HepG2 (cell line): Measurements from ENCODE around the gene C6orf132. TPM values are rescaled to one million over a fixed set of nuclear protein-coding genes. Genes with fewer than 3 reads are reported as not detected.

Source experiments
- JUND ChIP-seq: sonication (generic); formaldehyde crosslinking; IDR thresholded peaks from 2 replicates; pipeline ENCODE4 v1.8.0; 2022; ENCODE audit warnings: mild to moderate bottlenecking, missing genetic modification reagents
- MED8 ChIP-seq: sonication (generic); formaldehyde crosslinking; IDR thresholded peaks from 2 replicates; pipeline ENCODE4 v1.8.1; 2023; ENCODE audit warnings: mild to moderate bottlenecking, missing genetic modification reagents; ENCODE audit not compliant: insufficient replicate concordance
- MIXL1 ChIP-seq: IDR thresholded peaks from 2 replicates; pipeline ENCODE4 v1.6.1; 2016
- NCOA5 ChIP-seq: sonication (generic); formaldehyde crosslinking; IDR thresholded peaks from 2 replicates; pipeline ENCODE4 v1.4.0; 2020; ENCODE audit warnings: missing genetic modification reagents
- NFE2 ChIP-seq: sonication (generic); formaldehyde crosslinking; IDR thresholded peaks from 2 replicates; pipeline ENCODE4 v1.4.0; 2020; ENCODE audit warnings: missing genetic modification reagents
- NFKBIZ ChIP-seq: IDR thresholded peaks from 2 replicates; pipeline ENCODE4 v1.6.1; 2018; ENCODE audit warnings: missing genetic modification reagents, missing compliant biosample characterization
- PRDM4 ChIP-seq: sonication (generic); formaldehyde crosslinking; IDR thresholded peaks from 2 replicates; pipeline ENCODE4 v1.9.0; 2021; ENCODE audit warnings: missing genetic modification reagents, borderline replicate concordance
- RELA ChIP-seq: sonication (generic); formaldehyde crosslinking; IDR thresholded peaks from 2 replicates; pipeline ENCODE4 v1.4.0; 2020; ENCODE audit warnings: missing genetic modification reagents
- RXRA ChIP-seq: sonication (generic); formaldehyde crosslinking; IDR thresholded peaks from 2 replicates; pipeline ENCODE4 v1.5.1; 2020; ENCODE audit warnings: missing genetic modification reagents
- SCMH1 ChIP-seq: sonication (generic); formaldehyde crosslinking; IDR thresholded peaks from 2 replicates; pipeline ENCODE4 v1.9.0; 2021; ENCODE audit warnings: missing genetic modification reagents, mild to moderate bottlenecking, borderline replicate concordance
- SIX4 ChIP-seq: sonication (generic); formaldehyde crosslinking; IDR thresholded peaks from 2 replicates; pipeline ENCODE4 v1.4.0; 2020; ENCODE audit warnings: missing genetic modification reagents
- SMYD3 ChIP-seq: sonication (generic); formaldehyde crosslinking; IDR thresholded peaks from 2 replicates; pipeline ENCODE4 v1.8.1; 2023; ENCODE audit warnings: mild to moderate bottlenecking, missing genetic modification reagents
- SRY ChIP-seq: sonication (generic); formaldehyde crosslinking; IDR thresholded peaks from 2 replicates; pipeline ENCODE4 v1.8.0; 2022; ENCODE audit warnings: mild to moderate bottlenecking, missing genetic modification reagents
- SUZ12 ChIP-seq: fragments of 150-350 bp; IDR thresholded peaks from 2 replicates; pipeline ENCODE4 v1.6.1; 2014; ENCODE audit warnings: low read depth, low read length
- TBP ChIP-seq: sonication (generic); formaldehyde crosslinking; IDR thresholded peaks from 2 replicates; pipeline ENCODE4 v1.5.0; 2020; ENCODE audit warnings: missing genetic modification reagents
- TBX2 ChIP-seq: sonication (generic); formaldehyde crosslinking; IDR thresholded peaks from 2 replicates; pipeline ENCODE4 v1.5.0; 2020; ENCODE audit warnings: missing genetic modification reagents, mild to moderate bottlenecking, borderline replicate concordance
- ZFAT ChIP-seq: sonication (generic); formaldehyde crosslinking; conservative IDR thresholded peaks from 2 replicates; pipeline ENCODE4 v1.8.1; 2023; ENCODE audit warnings: missing genetic modification reagents, inconsistent platforms
- ZFP90 ChIP-seq: sonication (generic); formaldehyde crosslinking; IDR thresholded peaks from 2 replicates; pipeline ENCODE4 v1.8.0; 2022; ENCODE audit warnings: missing genetic modification reagents, mild to moderate bottlenecking, inconsistent platforms, borderline replicate concordance
- ZNF232 ChIP-seq: sonication (generic); formaldehyde crosslinking; IDR thresholded peaks from 2 replicates; pipeline ENCODE4 v1.4.0; 2020; ENCODE audit warnings: missing genetic modification reagents, borderline replicate concordance
- ZNF256 ChIP-seq: sonication (generic); formaldehyde crosslinking; conservative IDR thresholded peaks from 2 replicates; pipeline ENCODE4 v1.4.0; 2020; ENCODE audit warnings: missing genetic modification reagents
- ZNF3 ChIP-seq: IDR thresholded peaks from 2 replicates; pipeline ENCODE4 v1.7.0; 2017; ENCODE audit warnings: inconsistent platforms
- ZNF446 ChIP-seq: sonication (generic); formaldehyde crosslinking; IDR thresholded peaks from 2 replicates; pipeline ENCODE4 v1.5.0; 2020; ENCODE audit warnings: mild to moderate bottlenecking, missing genetic modification reagents
- ZNF644 ChIP-seq: IDR thresholded peaks from 2 replicates; pipeline ENCODE4 v1.6.1; 2016; ENCODE audit warnings: low read depth
- ZSCAN21 ChIP-seq: sonication (generic); formaldehyde crosslinking; IDR thresholded peaks from 2 replicates; pipeline ENCODE4 v1.8.0; 2022; ENCODE audit warnings: mild to moderate bottlenecking, missing genetic modification reagents, moderate library complexity, borderline replicate concordance
- polyA plus RNA-seq, 8 experiments: library from polyadenylated mRNA; depleted of rRNA in 3 of 8; stranded (reverse) in 7 of 8; unstranded in 1 of 8; fragments of >200 nt; fragmentation: Illumina TruSeq in 4 of 8; extraction: Trizol in 4 of 8; gene quantifications; 2 replicates each; pipeline versions ENCODE4 v1.2.1 to v1.2.3, GENCODE V29; 2011 to 2016; ENCODE audit warnings: low read depth in 4 of 8, missing spikeins in 1 of 8, mixed read lengths in 1 of 8; ENCODE audit not compliant: insufficient read depth in 1 of 8
- total RNA-seq, 5 experiments: library from RNA; depleted of rRNA; stranded (reverse); fragments of >200 nt; fragmentation: Illumina TruSeq; extraction: Trizol; gene quantifications; 2 replicates each; pipeline ENCODE4 v1.2.3, GENCODE V29; 2016; ENCODE audit warnings: low read depth in 1 of 5
- TF ChIP-seq, protein P1 (sequence below): sonication (generic); formaldehyde crosslinking; IDR thresholded peaks from 2 replicates; pipeline ENCODE4 v1.9.0; 2021; ENCODE audit warnings: missing genetic modification reagents, borderline replicate concordance
- TF ChIP-seq, protein P2 (sequence below): sonication (generic); formaldehyde crosslinking; conservative IDR thresholded peaks from 2 replicates; pipeline ENCODE4 v1.5.0; 2020; ENCODE audit warnings: missing genetic modification reagents
- TF ChIP-seq, protein P3 (sequence below): sonication (generic); formaldehyde crosslinking; IDR thresholded peaks from 2 replicates; pipeline ENCODE4 v1.8.1; 2023; ENCODE audit warnings: mild to moderate bottlenecking, missing genetic modification reagents

C6orf132 gene
- total and polyA plus RNA-seq, 2 of the 13 experiments (the other 11 are each of a cell fraction or from before 2014, with no cell fraction given): 0.78 to 3.0 TPM

- TF ChIP-seq, protein P1, sequence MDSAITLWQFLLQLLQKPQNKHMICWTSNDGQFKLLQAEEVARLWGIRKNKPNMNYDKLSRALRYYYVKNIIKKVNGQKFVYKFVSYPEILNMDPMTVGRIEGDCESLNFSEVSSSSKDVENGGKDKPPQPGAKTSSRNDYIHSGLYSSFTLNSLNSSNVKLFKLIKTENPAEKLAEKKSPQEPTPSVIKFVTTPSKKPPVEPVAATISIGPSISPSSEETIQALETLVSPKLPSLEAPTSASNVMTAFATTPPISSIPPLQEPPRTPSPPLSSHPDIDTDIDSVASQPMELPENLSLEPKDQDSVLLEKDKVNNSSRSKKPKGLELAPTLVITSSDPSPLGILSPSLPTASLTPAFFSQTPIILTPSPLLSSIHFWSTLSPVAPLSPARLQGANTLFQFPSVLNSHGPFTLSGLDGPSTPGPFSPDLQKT (CRISPR knock-in tag): no peak
- no peak for TF ChIP-seq PRDM4 (CRISPR knock-in tag)
- TF ChIP-seq SUZ12: no peak
- TF ChIP-seq ZNF644 (CRISPR knock-in tag): 0 out of 2 replicates have a peak, but pooled peaks have one; percentile 57
- peak; percentile 22; the same call in 1 of the 2 replicates for TF ChIP-seq JUND (CRISPR knock-in tag)
- TF ChIP-seq ZNF3 (CRISPR knock-in tag): 0 out of 2 replicates have a peak, but pooled peaks have one; percentile 56
- peak; percentile 40 for TF ChIP-seq RXRA (CRISPR knock-in tag)
- TF ChIP-seq RELA (CRISPR knock-in tag): no peak
- no peak for TF ChIP-seq MIXL1 (CRISPR knock-in tag)
- TF ChIP-seq, protein P2, sequence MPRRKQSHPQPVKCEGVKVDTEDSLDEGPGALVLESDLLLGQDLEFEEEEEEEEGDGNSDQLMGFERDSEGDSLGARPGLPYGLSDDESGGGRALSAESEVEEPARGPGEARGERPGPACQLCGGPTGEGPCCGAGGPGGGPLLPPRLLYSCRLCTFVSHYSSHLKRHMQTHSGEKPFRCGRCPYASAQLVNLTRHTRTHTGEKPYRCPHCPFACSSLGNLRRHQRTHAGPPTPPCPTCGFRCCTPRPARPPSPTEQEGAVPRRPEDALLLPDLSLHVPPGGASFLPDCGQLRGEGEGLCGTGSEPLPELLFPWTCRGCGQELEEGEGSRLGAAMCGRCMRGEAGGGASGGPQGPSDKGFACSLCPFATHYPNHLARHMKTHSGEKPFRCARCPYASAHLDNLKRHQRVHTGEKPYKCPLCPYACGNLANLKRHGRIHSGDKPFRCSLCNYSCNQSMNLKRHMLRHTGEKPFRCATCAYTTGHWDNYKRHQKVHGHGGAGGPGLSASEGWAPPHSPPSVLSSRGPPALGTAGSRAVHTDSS (CRISPR knock-in tag): no peak
- peak; percentile 69; the same call in 1 of the 2 replicates for TF ChIP-seq ZSCAN21 (CRISPR knock-in tag)
- TF ChIP-seq MED8: no peak
- TF ChIP-seq NFKBIZ (CRISPR knock-in tag): no peak
- TF ChIP-seq TBP (CRISPR knock-in tag): no peak
- no peak for TF ChIP-seq ZNF232 (CRISPR knock-in tag)
- no peak for TF ChIP-seq ZNF446
- TF ChIP-seq SIX4 (CRISPR knock-in tag): no peak
- TF ChIP-seq ZNF256 (CRISPR knock-in tag): no peak
- no peak; the same call in none of the 2 replicates for TF ChIP-seq TBX2
- TF ChIP-seq, protein P3, sequence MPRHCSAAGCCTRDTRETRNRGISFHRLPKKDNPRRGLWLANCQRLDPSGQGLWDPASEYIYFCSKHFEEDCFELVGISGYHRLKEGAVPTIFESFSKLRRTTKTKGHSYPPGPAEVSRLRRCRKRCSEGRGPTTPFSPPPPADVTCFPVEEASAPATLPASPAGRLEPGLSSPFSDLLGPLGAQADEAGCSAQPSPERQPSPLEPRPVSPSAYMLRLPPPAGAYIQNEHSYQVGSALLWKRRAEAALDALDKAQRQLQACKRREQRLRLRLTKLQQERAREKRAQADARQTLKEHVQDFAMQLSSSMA (CRISPR knock-in tag): peak; percentile 90
- no peak for TF ChIP-seq SRY (CRISPR knock-in tag)
- no peak for TF ChIP-seq SCMH1 (CRISPR knock-in tag)
- TF ChIP-seq SMYD3 (CRISPR knock-in tag): no peak
- TF ChIP-seq ZFP90: no peak
- TF ChIP-seq ZFAT (CRISPR knock-in tag): no peak
- no peak for TF ChIP-seq NFE2 (CRISPR knock-in tag)
- no peak for TF ChIP-seq NCOA5 (CRISPR knock-in tag)
Measured at GRCh38 chr6:42118162-42119001, 24.0 kb downstream of the C6orf132 start (continued).
